Stimulated activated CD4-positive, alpha-beta T cell treated with anti-CD3 and anti-CD28 coated beads, Interleukin-1b, Interleukin-23, amount 100 ng/mL, for 4 hours (primary cell): Measurements from ENCODE around the gene CPZ.
"Not testable (repeated sequence)": the region's sequence is repeated elsewhere in the genome, so short reads cannot be mapped to it uniquely, and the experiment has no call there.

ENCODE experiments used
- DNase-seq, 2 donors: peaks; one replicate each; pipeline ENCODE4 v3.0.0-alpha.2; 2020; ENCODE audit warnings: low read depth in 2 of 2

CPZ gene

DNA sequence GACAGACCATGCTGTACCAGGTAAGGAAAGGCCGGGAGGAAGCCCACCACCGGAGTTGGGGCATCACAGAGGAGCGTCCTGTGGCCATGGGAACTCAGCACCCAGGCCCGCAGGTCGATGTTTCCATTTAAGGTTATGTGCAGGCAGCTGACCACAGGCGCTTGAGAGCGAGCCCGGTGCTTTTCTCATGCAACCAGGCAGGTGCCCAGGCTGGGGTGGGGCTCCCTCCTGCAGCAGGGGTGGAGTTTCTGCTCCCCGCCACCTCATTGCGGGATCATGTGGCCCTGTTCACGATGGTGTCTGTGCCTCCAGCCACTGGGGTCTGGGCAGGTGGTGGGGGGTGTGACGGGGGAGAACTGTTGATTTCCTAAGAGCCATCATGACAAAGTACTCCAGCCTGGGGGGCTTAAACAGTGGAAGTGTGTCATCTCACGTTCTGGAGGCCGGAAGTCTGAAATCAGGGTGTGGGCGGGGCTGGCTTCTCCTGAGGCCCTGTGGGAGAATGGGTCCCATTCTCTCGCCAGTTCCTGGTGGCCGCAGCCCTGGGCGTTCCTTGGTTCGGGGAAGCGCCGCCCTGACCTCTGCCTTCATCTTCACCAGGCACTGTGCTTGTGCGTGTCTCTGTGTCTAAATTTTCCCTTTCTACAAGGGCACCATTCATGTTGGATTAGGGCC is 60.9 kb downstream of the CPZ start:
- no peak for DNase-seq

- DNase-seq: not testable (repeated sequence)
Measured at GRCh38 chr4:8654139-8654538, 61.6 kb downstream of the CPZ start.

DNA sequence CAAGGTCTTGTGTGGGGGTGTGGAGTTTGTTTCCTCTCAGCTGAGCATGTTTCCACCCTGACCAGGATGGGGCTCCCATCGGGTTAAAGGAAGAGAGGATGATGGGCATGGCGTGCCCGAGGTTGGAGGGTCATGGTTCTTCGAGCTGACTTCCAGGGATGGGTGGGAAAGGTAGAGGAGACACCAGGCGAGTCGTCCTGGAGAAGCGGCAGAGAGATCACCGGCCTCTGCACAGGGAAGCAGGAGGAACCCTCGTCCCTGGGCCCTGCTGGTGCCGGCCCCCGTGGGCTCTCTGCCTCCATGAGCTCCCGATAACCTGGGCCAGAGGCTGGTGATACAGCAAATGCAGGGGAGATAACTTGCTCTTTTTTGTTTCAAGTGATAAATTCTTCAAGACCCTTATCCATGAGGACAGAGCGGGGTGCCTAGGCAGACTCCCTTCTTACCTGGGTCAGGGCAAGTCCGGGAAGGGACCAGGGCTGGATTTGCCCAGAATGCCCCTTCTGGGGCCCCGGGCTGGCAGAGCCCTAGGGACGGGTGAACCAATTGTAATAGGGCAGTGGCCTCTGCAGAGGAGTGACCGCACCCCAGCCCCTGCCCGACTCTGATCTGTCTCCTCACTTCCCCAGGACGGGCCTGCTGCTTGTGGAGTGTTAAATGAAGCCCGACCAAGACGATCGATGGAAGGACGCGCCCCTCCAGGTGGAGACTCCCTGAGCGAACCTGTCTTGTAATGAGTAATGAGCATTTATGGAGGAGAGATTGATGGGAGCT is 63.0 kb downstream of the CPZ start:
- no peak for DNase-seq

DNA sequence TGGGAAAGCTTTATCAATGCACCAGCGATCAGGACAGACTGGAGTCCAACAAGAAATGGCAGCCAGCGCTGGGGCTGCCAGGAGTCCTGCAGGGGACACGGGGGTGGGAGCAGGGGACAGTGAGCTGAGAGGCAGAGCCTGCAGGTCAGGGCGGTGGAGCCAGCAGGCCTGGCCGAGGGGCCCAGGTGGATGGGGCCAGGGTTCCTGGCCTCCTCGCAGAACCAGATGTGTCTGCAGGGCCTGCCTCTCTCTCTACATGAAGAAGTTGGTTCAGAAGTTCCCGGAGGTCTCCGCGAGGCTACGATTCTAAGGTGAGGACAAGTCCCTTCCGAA is 63.6 kb downstream of the CPZ start:
- no peak for DNase-seq

- no peak for DNase-seq
Measured at GRCh38 chr4:8656711-8657380, 64.3 kb downstream of the CPZ start.

DNA sequence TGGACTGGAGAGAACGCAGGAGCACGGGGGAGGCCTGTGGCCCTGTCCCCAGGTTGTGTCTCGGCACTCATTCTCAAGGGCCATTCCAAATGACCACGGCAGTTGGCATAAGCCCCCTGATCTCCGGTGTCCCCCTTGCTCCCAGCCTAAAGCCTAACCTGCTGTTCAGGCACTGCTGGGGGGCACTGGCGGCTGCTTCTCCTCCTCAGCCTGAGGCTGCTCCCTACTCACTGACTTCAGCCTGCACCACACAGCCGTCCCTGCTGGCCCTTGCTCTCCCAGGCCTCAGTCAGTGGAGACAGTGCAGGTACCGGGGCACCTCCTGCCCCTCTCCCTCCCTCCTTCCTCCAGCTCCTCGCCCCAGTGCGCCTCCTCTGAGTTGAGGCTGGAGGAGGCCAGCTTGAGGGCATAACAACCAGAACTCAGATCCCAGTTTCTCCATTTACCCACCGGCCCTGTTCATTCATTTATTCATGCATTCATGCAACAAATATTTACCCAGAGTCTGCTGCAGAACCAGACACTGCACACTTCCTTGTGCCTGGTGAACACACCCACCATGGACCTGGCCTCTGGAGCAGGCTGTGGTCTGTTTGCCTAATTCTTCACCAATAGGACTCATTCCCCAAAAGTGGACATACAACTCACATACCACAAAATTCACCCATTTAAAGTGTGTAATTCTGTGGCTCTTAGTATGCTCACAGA is 65.0 kb downstream of the CPZ start:
- no peak for DNase-seq

DNA sequence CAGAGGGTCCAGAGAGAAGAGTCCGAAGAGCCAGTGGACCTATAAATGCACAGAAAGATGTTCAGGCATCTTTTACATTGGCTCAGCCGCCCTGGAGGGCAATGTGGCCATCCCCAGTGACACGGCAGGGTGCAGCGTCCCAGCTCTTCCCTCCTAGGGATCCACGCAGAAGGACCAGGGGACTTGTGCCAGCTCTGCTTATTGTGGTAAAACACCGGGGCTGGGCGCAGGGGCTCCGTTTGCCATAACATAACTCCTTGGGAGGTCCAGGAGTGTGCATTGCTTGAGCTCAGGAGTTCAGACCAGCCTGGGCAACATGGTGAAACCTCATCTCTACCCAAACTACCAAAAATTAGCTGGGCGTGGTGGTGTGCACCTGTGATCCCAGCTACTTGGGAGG is 70.2 kb downstream of the CPZ start:
- no peak for DNase-seq

- no peak for DNase-seq
Measured at GRCh38 chr4:8664031-8664805, 71.7 kb downstream of the CPZ start.

- no peak for DNase-seq
Measured at GRCh38 chr4:8664976-8665375, 72.4 kb downstream of the CPZ start.

- no peak for DNase-seq
Measured at GRCh38 chr4:8665406-8666360, 73.1 kb downstream of the CPZ start.

DNA sequence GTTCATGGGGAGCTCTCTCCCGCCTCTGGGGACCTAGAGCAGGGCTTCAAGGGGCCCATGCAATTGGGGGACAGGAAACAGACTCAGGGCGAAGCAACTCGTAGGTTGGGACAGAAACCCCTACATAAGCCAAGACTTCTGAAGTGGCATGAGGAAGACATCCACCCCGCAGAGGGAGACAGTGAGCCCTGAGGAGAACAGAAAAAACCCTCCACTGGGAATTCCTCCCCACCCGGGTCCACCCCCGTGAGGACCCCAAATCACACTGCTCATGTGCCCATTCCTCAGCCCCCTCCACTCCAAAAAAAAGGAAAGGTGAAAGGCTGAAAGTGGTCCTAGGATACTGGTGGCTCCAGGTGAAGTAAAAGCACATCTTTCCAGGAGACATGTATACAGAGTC is 74.0 kb downstream of the CPZ start:
- no peak for DNase-seq
